ENCODE data around the gene GSX2. TPM values are rescaled to one million over a fixed set of nuclear protein-coding genes. Genes with fewer than 3 reads are reported as not detected.

The GSX2 gene
- total and polyA plus RNA-seq, 2 of the 4 experiments (the other 2 are of a cell fraction) = not detected

DNA sequence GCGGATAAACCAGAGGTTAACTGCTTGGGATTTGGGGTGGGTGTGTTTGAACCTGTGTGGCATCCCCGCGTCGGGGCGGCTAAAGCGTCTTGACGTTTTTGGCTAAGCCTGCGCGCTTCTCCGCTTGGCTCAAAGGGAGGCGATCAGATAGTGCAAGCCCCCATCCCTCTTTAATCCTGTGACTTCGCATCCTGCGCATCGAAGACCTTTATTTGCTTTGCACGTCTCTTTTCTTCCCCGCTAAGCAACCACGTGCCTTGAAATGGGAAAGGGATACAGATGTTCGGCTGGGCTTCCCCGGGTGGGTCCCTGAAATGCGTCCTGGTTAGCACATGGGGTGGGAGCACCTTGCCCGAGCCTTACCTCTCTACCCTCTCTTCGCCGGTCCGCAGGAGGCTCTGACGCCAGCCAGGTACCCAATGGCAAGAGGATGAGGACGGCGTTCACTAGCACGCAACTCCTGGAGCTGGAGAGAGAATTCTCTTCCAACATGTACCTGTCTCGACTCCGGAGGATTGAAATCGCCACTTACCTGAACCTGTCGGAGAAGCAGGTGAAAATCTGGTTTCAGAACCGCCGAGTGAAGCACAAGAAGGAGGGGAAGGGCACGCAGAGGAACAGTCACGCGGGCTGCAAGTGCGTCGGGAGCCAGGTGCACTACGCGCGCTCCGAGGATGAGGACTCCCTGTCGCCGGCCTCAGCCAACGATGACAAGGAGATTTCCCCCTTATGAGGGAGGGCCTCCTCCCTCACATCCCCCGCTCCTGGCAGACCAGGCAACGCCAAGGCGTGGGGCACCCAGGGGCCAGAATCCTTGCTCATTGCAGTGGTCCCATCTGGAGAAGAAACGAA is 1.5 kb downstream of the GSX2 start (continued):
- no peak for TF ChIP-seq BHLHE40 (IDR thresholded peaks at IDR 0.05; ENCODE audit: low read depth, low read length)

DNA sequence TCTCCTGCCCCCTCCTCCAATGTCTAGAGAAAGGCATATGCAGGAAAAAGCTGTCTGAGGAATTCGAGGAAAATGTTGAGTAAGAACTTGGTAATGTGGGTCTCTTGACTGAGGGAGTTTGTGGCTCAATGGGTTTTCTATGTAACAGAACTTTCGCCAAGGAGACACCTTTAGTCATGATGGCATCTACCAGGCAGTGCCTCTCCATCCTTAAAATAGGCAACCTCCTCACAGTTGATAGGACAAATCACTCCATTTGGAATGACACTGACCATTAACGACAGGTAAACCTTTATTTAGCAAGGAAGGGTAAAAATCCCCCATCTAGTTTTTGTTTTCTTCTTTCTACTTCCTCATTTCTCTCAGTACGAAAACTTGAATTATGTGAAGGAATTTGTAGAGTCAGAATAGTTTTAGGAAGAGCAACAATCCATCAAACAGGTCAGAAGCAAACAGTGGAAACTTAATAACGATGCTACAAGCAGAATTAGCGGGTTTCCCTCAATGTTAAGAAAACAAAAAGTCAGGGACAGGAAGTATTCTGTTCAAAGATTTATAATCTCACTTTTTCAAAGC is 2.7 kb downstream of the GSX2 start:
- in situ Hi-C loops (cut with MboI; ENCODE audit: low sequenced_read_pairs) = no loop called here
- H3K27me3 ChIP-seq (ENCODE audit: control insufficient read depth, insufficient read depth, low read length) = peaks cover 58% of the 10 kb centered on the region
- H4K5ac ChIP-seq (ENCODE audit: low read depth, low read length) = no peak overlapping the region
- no peak overlapping the region for H3K4me3 ChIP-seq (ENCODE audit: insufficient read depth, low read depth, low read length)
- no peak overlapping the region for H4K91ac ChIP-seq (ENCODE audit: insufficient read depth, low read depth, low read length)
- H3K9me1 ChIP-seq (ENCODE audit: insufficient read depth, low read length) = peaks cover 9% of the 10 kb centered on the region
- no peaks in the 10 kb centered on the region for H4K20me1 ChIP-seq (ENCODE audit: insufficient read depth, low read length)
- no TSS peak for BruUV-seq (replicated peaks)
- no peak overlapping the region for H3K4me2 ChIP-seq (ENCODE audit: low read depth, low read length)
- no peak overlapping the region for H2BK20ac ChIP-seq (ENCODE audit: low read depth, low read length)
- ATAC-seq (ENCODE audit: low read depth) (no peak), DNase-seq (no peak)
- H2AK5ac ChIP-seq (ENCODE audit: low read depth, low read length) = no peak overlapping the region
- no peak overlapping the region for H3K23ac ChIP-seq (ENCODE audit: low read depth, low read length)
- no peak overlapping the region for H3K9ac ChIP-seq (ENCODE audit: low read depth, low read length)
- no peaks in the 10 kb centered on the region for H3K79me1 ChIP-seq (ENCODE audit: low read depth in 1 of 2, low read length in 2 of 2)
- H2BK15ac ChIP-seq (ENCODE audit: low read depth, low read length) = no peak overlapping the region
- no peaks in the 10 kb centered on the region for H3K9me3 ChIP-seq (ENCODE audit: control insufficient read depth, insufficient read depth, low read length)
- intact Hi-C loops (cut with micrococcal nuclease) = no loop called here
- dilution Hi-C loops (cut with HindIII; ENCODE audit: low sequenced_read_pairs, unreplicated experiment) = no loop called here
- ChIA-PET CTCF (no interaction called here), POLR2A (ENCODE audit: unreplicated experiment) (no interaction called here)
- H2BK120ac ChIP-seq (ENCODE audit: low read depth, low read length) = no peak overlapping the region
- no peak overlapping the region for H4K8ac ChIP-seq (ENCODE audit: low read depth in 2 of 2, low read length in 2 of 2)
- no peak overlapping the region for H3K14ac ChIP-seq (replicated peaks; ENCODE audit: low read depth, low read length)
- WGBS, 2 experiments (ENCODE audit: extremely low coverage in 2 of 2, insufficient read length in 1 of 2) = no CpG with 5 or more reads among the region's 6 CpGs
- H2AFZ ChIP-seq (replicated peaks; ENCODE audit: low read length, poor library complexity) = no peak overlapping the region
- no peak overlapping the region for H3K4ac ChIP-seq (ENCODE audit: low read depth, low read length)
- no peak overlapping the region for H2BK5ac ChIP-seq (ENCODE audit: low read depth, low read length, poor library complexity, severe bottlenecking)
- no peaks in the 10 kb centered on the region for H3K4me1 ChIP-seq (ENCODE audit: control insufficient read depth, insufficient read depth, low read length)
- H3K36me3 ChIP-seq (ENCODE audit: control insufficient read depth, insufficient read depth, low read length) = no peaks in the 10 kb centered on the region
- TF ChIP-seq RFX5 (IDR thresholded peaks at IDR 0.05; ENCODE audit: low read depth, low read length) (no peak), RCOR1 (IDR thresholded peaks at IDR 0.05; ENCODE audit: insufficient replicate concordance, low read length) (no peak)
- no peak overlapping the region for H2AK9ac ChIP-seq (replicated peaks; ENCODE audit: low read depth, low read length, poor library complexity)
- no peak overlapping the region for H3K18ac ChIP-seq (ENCODE audit: low read depth, low read length)
- H3K27ac ChIP-seq (ENCODE audit: insufficient read depth, low read length) = no peak overlapping the region
- H3K56ac ChIP-seq (ENCODE audit: extremely low read depth, insufficient read depth, low read length) = no peak overlapping the region

Data from IMR-90 (cell line).